Stimulated activated CD4-positive, alpha-beta T cell treated with anti-CD3 and anti-CD28 coated beads, Interleukin-4, amount 100 ng/mL, for 4 hours (primary cell): ENCODE measurements around the gene C1orf198.

Experiments used
- DNase-seq, 2 experiments: peaks; one replicate each; pipeline ENCODE4 v3.0.0-alpha.2; 2020

The C1orf198 gene

DNA sequence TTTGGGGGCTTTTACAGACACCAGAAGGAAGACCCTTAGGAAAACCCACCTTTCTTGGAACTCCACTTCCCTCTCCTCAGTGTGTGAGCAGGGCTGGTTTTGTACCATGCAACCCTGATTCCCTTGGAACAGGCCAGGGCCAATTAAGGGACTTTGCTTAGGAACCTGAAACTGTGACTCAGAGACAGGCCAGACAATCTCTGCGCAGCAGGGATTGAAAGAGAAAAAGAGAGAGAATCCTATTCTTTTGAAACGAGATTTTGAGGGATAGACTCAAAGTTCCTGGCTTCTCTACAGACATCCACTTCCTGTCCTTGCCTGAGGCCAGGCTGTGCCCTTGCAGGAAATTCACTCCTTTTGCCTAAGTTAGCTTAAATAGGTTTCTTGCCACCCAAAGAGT lies 23.1 kb upstream of the C1orf198 start:
- DNase-seq, result no peak

DNA sequence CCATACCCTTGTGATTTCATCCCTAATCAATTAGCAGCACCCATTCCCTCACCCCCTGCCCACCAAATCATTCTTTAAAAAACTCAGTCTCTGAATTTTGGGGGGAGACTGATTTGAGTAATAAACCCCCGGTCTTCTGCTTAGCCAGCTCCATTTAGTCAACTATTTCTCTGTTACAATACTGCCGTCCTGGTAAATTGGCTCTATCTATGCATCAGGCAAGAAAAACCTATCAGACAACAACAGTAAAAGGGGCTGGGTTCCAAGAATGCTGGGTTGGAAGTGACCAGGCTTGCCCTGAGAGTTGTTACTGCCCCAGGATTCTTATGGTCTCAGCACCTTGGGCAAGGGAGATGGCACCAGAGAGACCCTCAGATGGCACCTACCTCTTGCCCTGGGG lies 16.3 kb upstream of the C1orf198 start:
- no peak for DNase-seq

DNA sequence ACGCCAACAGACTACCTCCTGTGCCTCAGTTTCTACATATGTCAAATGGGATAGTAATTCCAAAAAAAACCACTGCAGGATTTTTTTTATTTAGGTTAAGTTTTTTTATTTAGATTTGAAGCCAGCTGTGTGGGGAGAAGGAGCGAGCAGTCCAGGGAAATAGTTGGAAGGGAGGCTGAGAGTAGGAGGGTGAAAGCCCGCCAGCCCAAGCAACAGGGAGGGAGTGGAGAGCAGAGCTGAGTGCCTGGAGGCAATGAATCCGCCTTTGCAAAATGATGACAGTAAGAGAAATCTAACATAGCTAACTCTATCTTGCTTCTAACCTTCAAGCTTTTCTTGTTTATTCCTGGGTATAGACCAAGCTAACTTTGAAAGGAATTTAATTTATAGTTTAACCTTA lies 15.6 kb upstream of the C1orf198 start:
- no peak for DNase-seq

DNA sequence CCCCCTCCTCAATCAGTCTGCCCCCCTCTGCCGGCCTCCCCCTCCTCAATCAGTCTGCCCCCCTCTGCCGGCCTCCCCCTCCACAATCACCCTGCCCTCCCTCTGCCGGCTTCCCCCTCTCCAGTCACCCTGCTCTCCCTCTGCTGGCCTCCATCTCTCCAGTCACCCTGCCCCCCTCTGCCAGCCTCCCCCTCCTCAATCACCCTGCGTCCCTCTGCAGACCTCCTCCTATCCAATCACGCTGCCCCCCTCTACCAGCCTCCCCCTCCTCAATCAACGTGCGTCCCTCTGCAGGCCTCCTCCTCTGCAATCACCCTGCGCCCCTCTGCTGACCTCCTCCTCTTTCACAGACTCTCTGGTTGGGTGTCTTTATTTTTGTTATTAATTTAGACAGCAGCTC lies 11.5 kb upstream of the C1orf198 start:
- no peak for DNase-seq

DNA sequence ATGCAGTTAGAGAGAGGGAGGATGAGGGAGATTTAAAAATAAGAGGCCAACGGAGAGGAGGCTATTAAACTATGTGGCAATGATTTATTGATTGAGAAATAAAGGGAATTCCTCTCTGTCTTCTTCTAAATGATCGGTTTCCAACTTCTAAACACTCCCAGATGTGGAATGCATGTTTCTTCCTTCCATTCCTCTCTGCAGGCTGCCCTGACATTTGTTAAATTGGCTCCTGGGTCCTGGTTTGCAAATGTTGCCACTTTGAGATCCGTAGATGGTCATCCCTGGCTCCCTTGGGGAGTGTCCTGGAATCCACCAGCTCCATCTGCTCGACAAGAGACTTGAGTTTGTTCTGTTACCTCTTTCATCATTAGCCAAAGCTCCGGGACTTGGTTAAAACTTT lies 10.3 kb upstream of the C1orf198 start:
- no peak for DNase-seq

DNA sequence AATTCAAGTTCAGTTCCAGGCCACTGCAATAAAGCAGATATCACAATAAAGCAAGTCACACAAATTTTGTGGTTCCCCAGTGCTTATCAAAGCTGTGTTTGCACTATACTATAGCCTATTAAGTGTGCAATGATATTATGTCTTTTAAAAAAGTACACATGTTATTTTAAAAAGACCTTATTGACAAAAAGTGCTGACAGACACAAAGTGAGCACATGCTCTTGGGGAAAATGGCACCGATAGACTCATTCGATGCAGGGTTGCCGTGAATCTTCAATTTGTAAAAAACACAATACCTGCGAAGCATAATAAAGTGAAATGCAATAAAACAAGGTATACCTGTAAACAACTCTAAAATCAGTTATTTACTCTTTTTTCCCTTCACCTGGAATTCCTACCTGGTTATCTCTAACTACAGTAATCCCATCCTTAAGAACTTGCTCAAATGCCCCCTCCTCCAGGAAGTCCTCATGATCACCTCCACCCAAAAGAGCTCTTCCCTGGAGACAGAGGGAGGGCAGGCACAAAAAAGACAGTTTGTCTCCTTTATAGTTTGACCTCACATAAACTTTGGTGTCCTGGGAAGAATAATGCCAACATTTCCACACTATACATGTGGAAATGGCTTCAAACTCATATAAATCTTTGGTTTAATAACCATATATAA lies 9.7 kb upstream of the C1orf198 start:
- no peak for DNase-seq

DNA sequence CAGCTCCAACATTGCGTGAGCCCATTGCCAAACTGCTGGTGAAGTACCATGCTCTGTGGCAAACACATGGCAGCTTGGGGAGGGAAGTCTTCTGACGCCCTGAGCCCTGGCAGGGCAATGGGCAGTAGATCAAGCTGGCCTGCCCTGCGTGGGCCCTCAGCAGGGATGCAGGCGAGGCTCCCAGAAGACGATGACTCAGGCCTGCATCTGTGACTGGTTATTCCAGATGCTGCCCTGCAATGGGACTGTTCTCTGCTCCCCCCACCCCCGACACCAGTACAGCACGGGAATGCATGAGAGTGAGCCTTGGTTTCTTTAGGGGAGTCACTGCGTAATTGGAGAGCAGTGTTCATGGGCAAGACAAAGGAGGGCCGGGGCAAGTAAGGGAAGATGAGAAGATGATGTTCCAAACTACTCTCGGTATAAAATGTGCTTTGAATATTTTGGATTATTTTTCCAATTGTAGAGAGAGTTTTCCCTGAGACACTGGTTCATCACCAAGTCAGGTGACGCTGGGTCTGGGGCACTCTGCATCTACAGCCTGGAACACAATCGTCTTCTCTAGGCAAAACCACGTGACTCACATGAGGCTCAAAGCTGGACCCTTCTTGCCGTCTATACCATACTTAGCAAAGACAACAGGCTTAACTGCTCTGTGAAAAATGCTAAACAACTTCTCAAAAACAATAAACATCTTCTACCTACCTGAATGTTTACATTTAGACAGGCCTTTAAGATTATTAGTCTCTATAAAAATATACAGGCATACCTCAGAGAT lies 9.0 kb upstream of the C1orf198 start:
- no peak for DNase-seq

DNA sequence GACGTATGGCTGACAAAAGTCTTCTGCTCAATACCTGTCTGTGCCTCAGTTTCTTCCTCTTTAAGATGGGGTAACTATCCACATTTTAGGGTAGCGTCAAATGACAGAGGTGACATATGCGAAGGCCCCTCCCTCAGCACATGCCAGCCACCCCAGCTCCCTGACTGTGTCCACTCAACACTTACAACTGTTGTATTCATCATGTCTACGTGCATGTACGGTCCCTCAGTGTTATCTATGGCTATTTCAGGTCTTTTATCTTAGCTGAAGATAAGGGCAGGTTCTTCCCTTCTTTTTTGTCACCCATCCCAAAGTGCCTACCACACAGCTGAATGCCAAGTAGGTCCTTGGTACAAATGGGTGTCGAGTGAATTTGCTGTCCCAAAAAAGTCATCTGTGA lies 8.3 kb upstream of the C1orf198 start:
- DNase-seq, result no peak

DNA sequence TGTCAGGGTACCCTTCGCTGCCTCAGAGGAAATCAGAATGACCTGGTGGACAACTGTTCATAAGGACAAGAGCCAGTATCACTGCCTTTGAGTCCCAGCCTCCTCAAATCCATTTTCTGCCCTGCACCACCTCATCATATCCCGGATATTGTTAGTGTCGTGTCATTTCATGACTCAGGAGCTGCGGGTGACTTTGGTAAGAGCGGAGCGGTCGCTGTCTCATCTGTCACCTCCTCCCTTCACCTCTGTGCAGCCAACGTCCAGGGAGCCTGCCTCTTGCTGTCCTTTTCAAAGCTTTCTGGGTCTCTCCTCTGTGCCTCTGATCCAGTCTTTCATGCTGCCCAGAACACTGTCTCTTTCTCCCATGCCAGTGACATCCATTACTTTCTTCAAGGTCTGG lies 7.0 kb upstream of the C1orf198 start:
- no peak for DNase-seq

DNA sequence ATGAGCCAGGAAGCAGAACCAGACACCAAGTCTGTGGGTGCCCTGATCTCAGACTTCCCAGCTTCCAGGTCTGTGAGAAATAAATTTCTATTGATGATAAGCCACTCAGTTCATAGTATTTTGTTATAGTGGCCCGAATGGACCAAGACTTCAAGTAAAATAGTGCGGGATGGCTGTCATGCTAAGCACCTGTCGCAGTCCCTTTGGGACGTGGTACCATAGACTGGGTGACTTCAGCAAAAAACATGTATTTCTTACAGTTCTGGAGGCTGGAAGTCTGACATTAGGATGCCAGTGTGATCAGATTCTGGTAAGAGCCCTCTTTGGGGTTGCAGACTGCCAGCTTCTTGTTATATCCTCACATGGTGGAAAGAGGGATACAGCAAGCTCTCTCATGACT lies 2.6 kb upstream of the C1orf198 start:
- no peak for DNase-seq

DNA sequence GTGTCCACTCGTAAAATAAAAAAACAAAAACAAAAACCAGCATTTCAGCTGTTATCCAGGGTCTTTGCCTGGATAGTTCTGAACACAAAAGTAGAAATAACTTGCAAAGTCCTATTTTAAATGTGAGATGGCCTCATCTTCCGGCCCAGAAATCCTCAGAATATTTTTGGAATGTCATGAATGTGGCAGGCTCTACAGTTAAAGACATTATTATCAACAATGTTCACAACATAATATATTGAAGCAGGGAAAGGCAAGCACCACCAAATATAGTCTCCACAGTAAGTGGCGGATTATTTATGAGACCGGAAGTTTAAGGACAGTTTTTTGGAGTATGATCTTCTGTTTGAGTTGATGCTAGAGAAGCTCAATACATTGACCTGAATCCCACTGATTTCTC lies 1.2 kb upstream of the C1orf198 start:
- DNase-seq, result no peak

DNA sequence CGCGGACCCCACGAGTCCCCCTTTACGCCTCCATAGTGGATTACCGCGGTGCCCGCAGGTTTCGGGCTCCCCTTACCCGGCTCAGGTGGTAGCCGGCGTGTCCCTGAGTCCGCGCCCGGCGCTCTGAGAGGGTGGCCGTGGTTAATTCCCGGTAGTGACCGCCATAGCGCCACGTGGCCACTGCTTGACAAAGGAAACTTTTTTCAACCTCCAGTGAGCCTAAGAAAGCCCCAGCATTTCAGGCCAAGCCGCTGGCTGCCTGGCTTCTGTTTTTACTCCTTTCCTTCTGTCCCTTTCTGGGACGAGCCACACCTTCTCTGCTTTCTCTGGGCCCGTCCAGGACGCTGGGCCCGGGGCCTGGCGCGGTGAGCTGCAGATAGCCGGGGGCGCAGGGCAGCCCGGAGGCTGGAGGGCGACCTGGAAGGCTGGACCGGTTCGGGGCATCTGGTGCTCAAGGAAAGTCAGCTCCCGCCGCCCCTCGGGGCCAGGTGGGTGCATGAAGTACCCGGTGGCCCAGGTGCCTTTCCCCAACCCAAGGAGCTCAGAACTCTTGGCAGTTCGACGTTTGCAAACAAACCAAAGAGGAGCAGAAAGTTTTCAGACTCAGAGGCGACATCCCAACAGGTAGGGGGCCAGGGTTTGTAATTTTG lies 540 bp upstream of the C1orf198 start:
- no peak for DNase-seq

DNA sequence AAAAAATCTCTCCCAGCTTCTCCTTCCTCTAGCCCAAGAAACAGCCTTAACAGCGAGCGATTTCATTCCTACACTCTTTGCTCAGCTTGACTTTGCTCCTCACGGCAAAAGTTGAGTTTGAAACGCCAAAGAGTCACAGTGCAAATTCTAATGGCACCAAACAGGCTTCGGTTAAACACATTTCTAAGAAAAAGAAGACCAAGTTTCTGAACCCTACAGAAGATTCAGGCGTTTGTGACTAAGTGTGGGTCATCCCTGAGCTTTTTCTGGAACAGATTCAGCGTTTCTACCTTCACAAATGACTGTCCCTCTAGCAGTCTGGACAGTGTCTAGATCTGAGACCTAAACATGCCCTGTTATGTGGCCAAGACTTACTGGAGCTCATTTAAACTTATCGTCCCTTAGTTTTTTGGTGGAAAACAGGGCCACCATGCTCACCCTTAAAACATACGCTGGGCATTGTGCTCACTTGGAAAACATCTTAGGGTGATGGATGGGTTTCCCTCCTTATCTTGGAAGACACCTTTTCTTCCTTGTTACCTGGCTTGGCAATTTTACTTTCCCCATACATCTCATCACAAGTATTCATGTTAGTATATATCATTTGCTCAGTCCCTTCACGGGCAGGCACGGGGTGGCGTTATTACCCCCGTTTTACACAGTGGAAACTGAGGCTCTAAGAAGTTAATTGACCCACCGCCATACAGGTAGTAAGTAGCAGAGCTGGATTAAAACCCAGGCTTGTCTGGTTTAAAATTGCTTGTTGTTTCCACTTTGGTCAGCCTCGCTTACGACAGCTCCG lies 1.0 kb downstream of the C1orf198 start:
- no peak for DNase-seq

DNA sequence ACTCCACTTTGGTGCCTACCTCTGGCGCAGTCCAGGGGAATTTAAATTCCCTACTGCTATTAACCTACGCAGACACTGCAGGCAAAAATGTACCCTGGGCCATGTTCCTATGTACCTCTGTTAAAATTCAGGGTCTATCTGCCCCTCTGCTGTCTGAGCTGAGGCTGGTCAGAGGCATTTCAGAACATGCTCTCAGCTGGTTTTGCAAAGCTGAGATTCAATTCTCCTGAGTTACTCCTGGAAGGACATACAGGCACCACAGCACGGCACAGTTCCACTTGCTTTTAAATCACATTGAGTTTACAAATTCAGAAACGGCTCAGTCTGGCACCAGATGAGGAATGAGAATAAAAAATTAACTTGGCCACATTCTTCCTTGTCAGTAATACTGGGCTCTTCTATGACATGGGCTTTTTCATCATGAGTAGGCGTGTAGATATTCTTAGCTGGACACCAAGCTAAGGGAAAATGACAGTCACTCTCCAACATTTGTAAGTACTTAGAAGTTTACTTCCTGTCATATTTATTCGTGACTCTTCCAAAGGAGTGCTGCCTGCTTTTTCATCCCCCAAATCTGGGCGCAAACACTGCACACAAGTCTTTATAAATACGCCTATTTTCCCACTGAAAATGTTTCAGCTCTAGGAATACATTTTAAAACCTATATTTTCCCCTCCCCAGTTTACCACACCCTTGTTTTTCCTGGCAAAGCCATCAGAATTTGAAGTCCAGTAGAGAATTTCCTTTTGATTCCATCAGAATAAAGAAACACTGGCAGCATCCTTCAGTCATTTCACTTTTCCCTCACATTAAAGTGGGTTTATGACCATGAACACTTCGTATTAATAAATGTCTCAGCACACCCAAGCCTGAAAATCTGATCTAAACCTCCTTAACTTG lies 1.9 kb downstream of the C1orf198 start:
- no peak for DNase-seq

DNA sequence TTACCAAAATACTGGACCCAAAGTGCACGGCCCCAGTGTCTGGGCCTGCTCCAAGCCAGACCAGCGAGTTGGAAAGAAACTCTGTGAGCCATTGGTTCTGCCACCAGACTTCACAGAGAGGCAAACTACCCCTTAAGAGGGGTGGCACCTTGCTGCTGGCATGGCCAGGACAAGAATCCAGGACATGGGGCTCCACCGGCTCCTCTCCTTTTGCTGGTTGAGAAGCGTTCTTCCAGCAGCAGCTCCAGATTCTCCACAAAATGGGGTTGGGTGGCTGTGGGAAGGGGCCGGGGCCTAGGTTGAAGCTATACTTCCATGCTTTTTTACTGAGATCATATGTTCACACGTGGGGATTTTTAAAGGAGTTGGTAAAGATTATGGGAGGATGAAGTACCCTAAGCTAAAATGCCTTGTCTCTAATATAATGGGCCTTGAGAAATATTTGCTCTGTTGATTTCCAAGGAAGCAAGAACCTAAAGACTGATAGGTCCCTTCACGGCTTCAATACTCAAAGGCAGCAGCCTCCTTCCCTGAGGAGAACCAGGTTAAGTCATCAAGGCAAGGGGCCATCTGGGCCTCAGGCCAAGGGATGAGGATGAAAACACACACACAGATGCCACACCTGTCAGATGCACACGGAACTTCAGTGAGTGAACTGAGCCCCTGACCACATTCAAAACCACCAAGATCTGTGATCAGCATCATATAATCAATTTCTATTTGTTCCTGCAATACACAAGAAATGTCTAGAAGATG lies 3.1 kb downstream of the C1orf198 start:
- no peak for DNase-seq

DNA sequence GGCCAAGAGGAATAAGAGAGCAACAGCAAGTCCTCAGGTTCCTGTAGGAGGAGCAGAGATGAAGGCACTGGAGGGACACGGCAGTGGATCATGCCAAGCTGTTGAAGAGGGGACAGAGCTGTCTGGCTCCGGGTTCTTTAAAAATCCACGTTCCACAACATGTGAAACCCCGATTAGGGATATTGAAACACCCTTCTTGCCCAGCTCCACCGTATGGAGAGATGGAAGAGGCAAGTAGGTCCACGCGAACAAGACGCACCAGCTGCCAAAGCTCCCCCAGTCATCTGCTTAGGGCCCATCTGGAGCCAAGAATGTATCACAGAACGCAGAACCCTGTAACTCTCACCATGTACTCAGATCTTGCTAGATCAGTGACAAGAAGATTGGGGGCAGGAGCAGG lies 3.9 kb downstream of the C1orf198 start:
- no peak for DNase-seq

DNA sequence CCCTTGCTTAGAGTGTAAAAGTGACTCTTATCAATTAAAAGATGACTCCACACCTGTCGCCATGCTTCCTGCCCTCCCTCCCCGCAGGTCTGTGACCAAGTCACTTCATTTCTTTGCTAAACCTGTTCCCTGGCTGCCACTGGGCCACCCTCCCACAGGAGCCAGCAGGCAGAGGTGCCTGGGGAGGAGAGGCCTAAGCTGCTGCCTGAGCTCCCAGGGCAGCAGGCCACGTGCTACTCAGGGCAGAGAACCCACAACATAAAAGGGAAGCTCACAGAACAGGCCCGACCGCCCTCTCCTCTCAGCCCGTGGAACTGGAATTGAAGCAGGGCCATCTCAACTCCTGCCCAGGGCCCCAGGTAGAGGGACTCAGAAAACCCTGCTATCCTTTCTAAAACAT lies 4.9 kb downstream of the C1orf198 start:
- DNase-seq, result no peak

DNA sequence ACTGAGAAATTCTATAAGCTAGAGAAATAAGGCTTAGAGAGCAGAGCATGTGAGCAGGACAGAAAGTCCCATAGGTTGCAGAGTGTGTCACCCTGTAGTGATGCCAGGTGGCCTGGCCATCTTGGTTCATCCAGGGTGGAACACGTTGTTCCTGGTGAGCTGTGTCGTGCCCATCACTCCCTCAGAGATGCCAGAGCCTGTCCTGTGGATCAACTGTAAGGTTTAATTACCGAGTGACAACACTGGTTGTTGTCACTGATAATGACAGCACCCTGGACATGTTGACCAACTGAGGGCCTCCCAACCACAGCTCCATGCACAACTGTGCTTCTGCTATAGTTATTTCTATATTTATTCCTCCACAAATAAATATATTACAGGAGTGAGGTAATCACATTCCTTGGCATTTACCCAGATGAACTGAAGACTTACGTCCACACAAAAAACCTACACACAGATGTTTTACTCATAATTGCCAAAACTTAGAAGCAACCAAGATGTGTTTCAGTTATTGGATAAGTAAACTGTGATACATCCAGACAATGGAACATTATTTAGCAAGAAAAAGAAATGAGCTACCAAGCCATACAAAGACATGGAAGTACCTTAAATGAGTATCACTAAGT lies 6.2 kb downstream of the C1orf198 start:
- no peak for DNase-seq

DNA sequence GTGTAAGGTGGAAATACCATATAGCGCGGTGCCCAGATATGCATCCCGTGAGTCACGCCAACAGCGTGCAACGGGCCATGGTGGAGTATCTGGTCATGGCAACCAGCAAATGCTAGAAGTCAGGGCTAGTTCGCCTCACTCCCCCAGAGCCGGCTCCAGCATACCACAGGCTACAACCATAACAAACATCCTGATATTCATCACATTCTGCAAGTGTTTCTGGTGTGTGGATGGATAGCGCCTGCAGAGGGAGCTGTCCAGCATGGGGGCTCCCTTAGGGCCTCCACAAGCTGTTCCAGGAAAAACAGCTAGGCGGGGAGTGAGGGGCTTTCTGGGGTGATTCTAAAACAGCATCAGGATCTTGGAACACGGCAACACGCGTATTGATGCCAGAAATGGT lies 6.8 kb downstream of the C1orf198 start:
- no peak for DNase-seq

DNA sequence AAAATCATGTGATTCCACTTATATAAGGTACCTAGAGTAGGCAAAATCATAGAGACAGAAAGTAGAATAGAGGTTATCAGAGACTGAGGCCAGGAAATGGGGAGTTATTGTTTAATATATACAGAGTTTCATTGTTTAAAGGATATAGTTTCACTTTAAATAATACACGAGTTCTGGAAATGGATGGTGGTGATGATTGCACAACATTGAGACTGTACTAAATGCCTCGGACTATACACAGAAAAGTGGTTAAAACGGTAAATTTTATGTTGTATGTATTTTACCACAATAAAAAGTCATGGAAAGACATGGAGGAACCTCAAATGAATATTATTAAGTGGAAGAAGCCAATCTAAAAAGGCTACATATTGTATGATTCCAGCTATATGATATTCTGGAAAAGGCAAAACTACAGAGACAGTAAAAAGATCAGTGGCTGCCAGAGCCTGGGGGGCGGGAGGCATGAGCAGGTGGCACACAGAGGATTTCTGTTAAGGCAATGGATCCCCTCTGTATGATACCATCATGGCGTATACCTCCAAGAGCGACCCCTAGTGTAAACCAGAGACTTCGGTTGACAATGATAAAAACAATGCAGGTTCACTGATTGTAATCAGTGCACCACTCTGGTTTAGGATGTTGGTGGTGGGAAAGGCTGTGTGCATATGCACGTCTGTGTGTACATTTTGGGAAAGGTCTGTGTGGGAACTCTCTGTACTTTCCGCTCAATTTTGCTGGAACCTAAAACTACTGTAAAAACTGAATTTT lies 7.5 kb downstream of the C1orf198 start:
- DNase-seq, result no peak
